H54 (cell line): ENCODE results near the gene DCAF8L2.
"Not testable (repeated sequence)": the region's sequence is repeated elsewhere in the genome, so short reads cannot be mapped to it uniquely, and the experiment has no call there.

Experiments
- DNase-seq: peaks from one replicate; pipeline ENCODE4 v3.0.0; 2011; ENCODE audit warnings: low spot score, mixed read lengths; ENCODE audit not compliant: insufficient read length
- FAIRE-seq: peaks from 3 replicates; lab custom pipeline; 2011; peaks lifted over from hg19 to GRCh38; lab: Jason Lieb, UNC
- POLR2A ChIP-seq: IDR thresholded peaks from 2 replicates; pipeline ENCODE4 v1.6.1; 2011; ENCODE audit warnings: low read depth, mild to moderate bottlenecking, low read length

DCAF8L2 gene

GRCh38 chrX:27619975-27620374 lies 29.8 kb downstream of the DCAF8L2 start:
- TF ChIP-seq POLR2A: no peak
- FAIRE-seq (no peak), DNase-seq (no peak)

DNA sequence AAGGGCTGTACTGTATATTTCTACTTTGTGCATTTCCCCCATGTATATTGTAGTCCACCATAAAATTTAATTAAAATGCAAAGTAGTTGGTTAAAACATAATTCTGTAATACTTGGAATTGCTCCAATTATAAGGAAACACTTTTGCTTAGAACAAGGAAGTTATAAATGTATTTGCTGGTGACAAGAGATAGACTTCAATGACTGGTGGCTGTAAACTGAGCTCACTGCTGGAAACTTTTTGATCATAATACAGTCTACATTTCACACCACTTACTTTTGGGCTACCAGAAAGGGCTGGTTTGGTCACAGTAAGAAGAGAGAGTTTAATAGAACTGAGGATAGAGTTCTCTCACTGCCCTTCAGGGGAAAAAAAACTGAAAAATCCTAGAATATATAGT lies 32.7 kb downstream of the DCAF8L2 start:
- no peak for FAIRE-seq
- DNase-seq: no peak
- TF ChIP-seq POLR2A: no peak

DNA sequence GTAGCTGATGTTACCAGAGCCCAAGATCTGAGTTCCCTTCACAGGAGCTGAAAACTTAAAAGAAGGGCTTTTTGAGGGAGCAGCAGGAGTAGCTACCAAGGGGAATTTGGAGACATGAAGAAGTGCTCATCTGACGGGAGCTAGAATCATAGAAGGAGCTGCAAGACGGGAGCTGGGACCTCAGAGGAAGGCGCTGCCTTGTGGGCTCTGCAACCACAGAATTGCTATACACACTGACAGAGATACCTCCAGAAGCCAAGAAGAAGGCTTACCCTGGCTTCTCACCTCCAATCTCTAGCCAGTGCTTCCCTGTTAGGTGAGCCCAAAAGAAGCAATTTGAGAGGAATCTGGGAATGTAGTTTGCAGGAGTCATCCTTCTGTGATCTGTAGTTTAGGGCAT lies 35.9 kb downstream of the DCAF8L2 start:
- no peak for TF ChIP-seq POLR2A
- no peak for DNase-seq
- FAIRE-seq: no peak

- TF ChIP-seq POLR2A: no peak
- FAIRE-seq: no peak
Measured at GRCh38 chrX:27633328-27633727, 43.2 kb downstream of the DCAF8L2 start.

DNA sequence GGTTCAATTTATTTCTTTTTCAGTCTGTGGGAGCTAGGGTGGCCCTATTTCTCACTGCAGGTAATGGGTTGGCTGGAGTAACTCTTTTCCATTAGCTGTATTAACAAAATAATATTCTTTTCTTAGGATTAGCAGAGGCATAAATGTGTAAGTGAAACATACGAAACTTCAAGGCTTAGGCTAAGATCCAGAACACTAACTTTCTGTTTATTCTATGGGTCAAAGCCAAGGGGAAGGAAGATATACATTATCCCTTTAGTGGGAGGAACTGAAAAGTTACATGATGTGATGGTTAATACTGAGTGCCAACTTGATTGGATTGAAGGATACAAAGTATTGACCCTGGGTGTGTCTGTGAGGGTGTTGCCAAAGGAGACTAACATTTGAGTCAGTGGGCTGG lies 66.4 kb downstream of the DCAF8L2 start:
- TF ChIP-seq POLR2A: no peak
- FAIRE-seq (no peak), DNase-seq (no peak)

More at GRCh38 chrX:27633328-27633727, 43.2 kb downstream of the DCAF8L2 start:
- no peak for DNase-seq

GRCh38 chrX:27660878-27661277 lies 70.7 kb downstream of the DCAF8L2 start:
- no peak for DNase-seq
- no peak for TF ChIP-seq POLR2A
- no peak for FAIRE-seq

DNA sequence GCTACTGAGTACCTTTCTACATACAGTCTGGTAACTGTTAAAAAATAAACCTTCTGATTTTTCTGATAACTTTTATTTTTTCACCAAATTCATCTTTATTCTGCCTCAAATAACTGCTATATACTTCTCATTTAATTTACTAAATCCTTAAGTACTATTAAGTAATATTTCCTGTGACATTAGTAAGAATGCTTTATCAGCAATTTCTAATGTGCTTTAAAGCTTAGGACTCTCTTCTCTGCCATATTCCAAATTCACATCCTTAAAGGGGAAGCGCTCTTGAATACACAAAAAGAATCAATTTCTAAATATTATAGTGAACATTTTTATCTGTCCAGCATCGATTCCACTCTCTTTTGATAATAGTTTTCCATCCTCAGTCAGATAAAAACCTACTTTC lies 81.1 kb downstream of the DCAF8L2 start:
- FAIRE-seq (no peak), DNase-seq (no peak)
- no peak for TF ChIP-seq POLR2A

GRCh38 chrX:27674491-27674890 lies 84.3 kb downstream of the DCAF8L2 start:
- no peak for TF ChIP-seq POLR2A
- DNase-seq (no peak), FAIRE-seq (no peak)

- FAIRE-seq: no peak
- no peak for TF ChIP-seq POLR2A
Measured at GRCh38 chrX:27675493-27675892, 85.3 kb downstream of the DCAF8L2 start.

GRCh38 chrX:27679281-27679680 lies 89.1 kb downstream of the DCAF8L2 start:
- TF ChIP-seq POLR2A: no peak
- no peak for DNase-seq
- no peak for FAIRE-seq

More at GRCh38 chrX:27675493-27675892, 85.3 kb downstream of the DCAF8L2 start:
- DNase-seq: no peak

DNA sequence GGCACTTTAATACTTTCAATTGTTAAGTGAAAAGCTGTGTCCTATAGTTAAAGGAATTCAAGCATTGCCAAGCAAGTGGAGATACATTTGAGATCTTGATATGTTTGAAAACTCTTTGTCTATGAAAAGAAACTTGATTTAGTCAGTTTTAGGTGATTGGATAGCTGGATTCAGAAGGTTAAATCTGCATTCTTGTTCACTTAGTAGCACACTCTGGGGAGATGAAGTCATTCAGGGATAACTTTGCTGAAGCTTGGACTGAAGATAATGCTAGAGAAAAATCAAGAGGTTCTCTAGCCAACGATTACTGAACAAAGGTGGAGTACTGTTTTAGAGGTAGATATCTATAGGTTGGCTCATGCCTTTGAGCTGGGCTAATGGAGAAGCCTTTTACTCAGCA lies 90.6 kb downstream of the DCAF8L2 start:
- DNase-seq: no peak
- no peak for FAIRE-seq
- no peak for TF ChIP-seq POLR2A

GRCh38 chrX:27683566-27684208 lies 93.5 kb downstream of the DCAF8L2 start:
- not testable (repeated sequence) for FAIRE-seq, DNase-seq

- DNase-seq: no peak
- TF ChIP-seq POLR2A: no peak
- no peak for FAIRE-seq
Measured at GRCh38 chrX:27694667-27695066, 104.5 kb downstream of the DCAF8L2 start.

DNA sequence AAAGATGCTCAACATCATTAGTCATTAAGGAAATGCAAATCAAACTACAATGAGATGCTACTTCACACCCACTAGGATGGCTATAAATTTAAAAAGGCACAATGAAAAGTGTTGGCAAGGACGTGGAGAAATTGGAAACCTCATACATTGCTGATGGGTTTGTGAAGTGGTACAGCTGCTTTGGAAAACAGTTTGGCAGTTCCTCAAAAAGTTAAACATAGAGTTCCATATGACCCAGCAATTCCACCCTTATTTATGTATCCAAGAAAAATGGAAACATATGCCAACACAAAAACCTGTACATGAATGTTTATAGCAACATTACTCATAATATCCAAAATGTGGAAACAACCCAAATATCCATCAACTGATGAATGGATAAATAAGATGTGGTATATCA lies 116.4 kb downstream of the DCAF8L2 start:
- FAIRE-seq (no peak), DNase-seq (no peak)
- no peak for TF ChIP-seq POLR2A

DNA sequence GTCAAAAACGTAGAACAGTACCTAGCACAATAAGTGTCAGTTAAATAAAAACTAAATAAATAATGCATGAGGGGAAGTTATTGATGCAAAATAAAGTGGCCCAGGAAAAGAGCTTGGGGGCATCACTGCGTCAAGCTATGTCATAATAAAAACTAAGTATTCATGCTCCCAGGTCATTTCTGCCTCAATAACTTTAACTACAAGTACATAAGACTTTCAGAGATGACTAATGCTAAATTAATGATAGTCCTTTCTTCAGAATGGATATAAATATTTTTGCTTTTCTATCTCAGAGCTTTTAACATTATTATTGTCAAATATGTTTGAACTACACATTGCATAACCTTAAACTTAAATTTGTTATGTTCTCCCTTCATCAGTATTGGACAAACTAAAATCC lies 125.5 kb downstream of the DCAF8L2 start:
- no peak for FAIRE-seq
- TF ChIP-seq POLR2A: no peak
- no peak for DNase-seq
